HG02943 (cell line): ENCODE data around the gene TMPRSS3.

Experiments
- ATAC-seq: cut with Tn5 transposase; IDR thresholded peaks from one replicate; pipeline ENCODE4 v1.9.1; 2021; ENCODE audit warnings: mild to moderate bottlenecking, low read depth, moderate library complexity; ENCODE audit not compliant: unreplicated experiment

The TMPRSS3 gene

DNA sequence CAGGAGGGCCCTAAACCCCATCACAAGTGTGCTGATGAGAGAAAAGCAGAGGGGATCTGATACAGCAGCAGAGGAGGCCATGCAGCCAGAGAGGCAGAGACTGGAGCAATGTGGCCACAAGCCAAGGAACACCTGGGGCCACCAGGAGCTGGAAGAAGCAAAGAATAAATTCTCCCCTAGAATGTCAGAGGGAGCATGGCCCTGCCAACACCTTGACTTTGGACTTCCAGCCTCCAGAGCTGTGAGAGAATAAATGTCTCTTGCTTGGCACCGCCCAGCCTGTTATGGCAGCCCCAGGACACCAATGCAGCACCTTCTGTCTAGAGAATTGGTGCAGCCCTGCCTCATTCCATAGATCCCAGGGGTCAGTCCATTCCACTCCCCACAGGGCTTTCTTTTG, 33.2 kb upstream of the TMPRSS3 start:
- ATAC-seq, result no peak

DNA sequence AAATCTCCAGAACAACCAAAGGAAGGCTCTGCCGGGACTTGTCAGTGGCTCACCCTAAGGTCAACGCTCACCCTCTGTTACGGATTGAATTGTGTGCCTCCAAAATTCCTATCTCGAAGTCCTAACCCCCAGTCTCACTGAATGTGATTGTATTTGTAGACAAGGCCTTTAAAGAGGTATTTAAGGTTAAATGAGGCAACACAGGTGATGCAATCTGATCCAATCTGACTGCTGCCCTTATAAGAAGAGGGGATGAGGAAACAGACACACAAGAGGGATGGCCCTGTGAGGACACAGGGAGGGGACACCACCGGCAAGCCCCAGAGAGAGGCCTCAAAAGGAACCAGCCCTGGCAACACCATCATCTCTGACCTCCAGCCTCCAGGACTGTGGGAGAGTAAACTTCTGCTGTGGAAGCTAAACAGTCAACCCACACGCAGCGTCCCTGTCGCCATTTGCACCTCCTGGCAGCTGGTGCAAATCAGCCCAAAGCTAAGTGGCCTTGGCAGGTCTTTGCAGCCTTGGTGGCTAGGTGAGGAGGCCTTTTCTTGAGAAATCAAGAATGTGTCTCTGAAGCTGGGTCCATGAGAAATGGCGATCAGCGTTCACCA, 32.1 kb upstream of the TMPRSS3 start:
- no peak for ATAC-seq

DNA sequence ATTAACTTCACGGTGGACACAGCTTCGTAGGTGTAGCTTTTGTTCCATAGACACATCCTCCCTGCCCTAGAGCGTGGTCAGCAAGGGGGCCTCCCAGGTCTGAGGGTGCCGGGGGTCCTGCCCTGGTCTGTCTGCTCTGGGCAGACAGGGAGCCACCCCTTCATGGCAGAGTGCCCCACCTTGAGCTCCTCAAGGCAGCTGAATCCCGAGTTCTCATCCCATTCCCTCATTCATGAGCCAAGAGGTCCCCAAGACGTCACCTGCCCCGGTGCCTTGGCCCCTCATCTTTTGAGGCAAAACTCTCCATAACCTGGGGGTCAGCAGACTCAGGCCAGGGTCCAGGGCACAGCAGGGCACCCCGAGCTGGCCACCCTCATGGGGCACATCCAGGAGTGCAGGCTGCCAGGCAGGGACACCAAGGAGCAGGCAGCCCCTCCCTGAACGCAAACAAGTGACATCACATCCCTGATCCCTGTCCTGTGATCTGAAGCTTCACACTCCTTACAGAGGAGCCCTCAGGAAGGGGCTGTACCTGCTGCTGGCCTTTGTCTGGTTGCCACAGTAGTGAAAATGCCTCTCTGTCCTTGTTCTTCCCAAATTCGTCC, 31.1 kb upstream of the TMPRSS3 start:
- ATAC-seq, result no peak

DNA sequence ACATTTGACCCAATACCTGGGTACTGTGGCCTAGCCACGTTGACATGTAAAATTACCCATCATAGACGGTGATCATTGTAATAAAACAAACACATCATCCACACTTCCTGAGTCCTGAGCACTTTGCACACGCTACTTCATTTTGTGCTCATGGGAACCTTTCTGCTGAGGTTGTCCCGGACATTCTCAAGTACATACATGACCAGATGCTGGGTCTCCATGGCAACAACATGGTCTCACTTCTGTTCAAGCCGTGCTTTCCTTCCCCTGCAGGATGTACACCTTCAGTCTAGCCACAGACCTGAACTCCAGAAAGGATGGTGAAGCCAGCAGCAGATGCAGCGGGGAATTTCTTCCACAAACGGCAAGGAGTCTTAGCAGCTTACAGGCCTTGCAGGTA, 30.6 kb upstream of the TMPRSS3 start:
- no peak for ATAC-seq

DNA sequence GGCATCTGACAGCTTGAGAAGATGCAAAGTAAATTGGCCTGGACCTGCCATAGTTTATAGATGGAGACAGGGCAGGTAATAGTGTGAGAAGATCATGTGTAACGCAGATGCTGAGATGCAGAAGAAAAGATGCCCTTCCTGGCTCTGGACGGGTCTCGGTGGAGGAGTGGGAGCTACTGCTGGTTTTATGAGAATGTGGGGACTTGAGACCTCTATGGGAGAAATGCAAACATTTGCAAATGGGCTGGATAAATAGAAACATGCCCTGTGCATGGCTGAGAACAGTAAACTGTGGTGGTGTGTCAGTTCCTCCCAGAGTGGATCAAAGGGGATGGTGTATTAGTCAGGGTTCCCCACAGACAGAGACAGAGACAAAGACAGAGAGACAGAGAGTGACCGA, 29.7 kb upstream of the TMPRSS3 start:
- peak; percentile 32 for ATAC-seq

DNA sequence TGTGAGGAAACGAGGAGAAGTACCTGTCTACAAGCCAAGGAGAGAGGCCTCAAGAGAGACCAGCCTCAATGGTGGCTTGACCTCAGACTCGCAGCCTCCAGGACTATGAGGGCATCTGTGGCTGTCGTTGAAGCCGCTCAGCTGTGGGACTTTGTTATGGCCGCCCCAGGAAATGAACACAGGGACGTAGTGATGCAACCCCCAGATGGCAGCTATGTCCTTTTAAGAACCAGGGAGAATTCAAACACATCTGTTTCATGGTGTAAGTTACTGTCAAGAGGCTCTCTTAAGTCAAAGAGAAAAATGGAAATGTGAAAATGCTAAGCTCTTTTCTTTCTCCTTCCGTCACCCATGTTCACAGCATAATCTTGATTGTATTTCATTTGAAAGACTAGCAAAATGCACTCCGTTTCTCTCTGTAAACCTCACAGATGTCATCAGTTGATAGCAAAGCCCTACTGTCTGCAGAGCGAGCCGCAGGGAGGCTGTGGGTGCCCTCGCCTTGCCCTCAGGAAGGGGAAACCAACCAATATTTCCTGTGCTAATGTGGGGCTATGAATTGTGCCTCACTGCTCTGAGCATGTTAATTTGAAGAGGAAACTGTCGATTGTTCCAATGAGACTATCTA, 29.2 kb upstream of the TMPRSS3 start:
- peak; percentile 67 for ATAC-seq

DNA sequence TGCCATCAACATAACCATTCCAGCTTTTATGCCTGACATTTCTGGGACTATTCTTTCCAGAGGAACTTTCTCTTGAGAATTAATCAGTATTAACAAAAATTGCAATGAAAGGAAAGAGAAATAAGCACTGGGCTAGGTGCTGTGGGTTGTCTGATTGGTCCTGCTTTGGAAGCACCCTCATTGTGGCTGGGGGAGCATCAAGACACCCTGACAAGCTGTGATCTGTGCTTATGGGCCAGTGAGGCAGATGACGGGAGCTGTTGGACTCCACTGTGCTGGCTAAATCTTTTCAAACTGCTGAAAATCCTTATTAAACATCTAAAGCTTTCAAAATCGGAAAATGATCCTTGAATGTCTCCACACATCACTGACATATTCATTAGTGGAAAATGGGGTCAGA, 27.8 kb upstream of the TMPRSS3 start:
- no peak for ATAC-seq

DNA sequence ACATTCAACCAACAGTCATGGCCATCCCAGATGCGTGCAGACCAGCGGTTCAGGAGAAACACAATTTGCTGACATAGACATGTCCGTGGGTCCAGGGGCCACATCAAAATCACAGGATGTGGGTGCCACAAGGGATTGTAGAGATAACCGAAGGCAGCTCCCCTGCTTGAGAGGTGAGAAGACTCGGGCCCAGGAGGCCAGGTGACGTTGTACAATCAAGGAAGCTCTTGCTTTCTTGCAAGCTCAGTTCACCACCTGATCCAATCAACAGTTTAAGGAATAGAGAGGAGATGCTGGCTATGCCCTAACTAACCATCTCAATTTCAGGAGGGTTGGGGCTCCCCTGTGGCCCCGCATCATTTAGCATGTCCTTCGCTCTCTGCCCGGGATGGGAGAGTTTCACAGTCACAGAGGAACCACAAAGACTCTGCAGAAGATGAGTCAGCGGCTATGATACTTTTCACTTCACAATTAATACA, 27.4 kb upstream of the TMPRSS3 start:
- ATAC-seq, result no peak

DNA sequence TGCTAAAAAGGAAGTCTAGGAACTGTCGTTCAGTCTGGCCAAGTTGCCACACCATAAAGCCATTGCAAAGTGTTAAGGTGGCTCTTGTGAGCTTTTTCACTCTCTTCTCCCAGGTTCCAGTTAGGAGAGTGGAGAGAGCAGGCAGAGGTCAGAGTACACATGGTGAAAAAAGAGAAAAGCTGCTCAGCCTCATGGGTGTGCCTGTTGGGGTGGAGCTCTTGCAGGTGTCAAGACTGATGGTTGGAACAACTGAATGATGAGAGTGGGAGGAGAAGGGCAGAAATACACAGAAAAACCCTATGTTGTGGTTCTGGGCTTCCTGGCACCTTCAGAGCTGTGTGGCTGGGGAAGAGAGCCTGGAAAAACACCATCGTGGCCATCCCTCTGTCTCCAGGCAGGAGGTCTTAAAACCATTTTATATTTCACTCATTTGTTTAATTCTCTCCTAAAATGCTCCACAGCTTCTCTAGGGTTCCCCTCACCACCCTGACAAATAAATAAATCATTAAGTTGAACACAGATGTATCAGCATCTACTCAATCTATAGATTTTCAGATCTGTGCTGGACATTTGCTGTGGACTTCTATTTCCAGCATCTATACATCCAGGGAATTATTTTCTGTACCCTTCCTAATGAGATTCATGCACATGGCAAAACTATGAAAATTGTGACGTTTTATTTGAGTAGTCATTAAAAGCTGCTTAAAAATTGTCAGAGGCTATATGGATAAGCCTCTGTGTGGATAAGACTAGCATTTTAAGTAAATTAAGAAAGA, 25.4 kb upstream of the TMPRSS3 start:
- no peak for ATAC-seq

DNA sequence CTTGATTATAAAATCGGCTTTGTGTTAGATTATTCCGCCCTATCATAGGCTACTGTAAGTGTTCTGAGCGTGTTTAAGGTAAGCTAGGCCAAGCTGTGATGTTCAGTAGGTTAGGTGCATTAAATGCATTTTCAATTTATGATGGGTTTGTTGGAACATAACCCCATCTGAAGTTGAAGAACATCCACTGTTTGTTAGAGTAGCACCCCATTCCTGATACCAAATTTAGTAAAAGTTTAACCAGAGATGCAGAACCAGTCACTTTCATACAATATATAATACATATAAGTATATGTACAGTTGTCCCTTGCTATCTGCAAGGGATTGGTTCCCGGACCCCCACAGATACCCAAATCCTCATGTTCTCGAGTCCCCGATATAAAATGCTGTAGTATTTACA, 24.0 kb upstream of the TMPRSS3 start:
- ATAC-seq, result no peak

DNA sequence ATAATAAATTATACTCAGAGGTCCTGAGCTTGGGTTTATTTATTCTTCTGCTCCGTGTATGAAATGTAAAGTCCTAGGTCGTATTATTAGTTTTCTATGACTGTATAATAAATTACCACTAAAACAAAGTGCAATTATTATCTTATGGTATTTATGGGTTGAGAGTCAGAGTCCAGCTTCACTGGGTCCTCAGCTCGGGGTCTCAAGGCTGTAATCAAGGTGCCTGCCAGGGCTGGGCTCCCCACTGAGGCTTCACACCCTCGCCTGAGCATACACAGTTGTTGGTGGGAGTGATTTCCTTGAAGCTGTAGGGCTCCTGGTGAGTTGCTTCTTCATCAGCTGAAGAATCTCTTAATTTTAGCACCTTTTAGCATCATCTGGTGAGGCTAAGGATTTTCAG, 23.0 kb upstream of the TMPRSS3 start:
- no peak for ATAC-seq

DNA sequence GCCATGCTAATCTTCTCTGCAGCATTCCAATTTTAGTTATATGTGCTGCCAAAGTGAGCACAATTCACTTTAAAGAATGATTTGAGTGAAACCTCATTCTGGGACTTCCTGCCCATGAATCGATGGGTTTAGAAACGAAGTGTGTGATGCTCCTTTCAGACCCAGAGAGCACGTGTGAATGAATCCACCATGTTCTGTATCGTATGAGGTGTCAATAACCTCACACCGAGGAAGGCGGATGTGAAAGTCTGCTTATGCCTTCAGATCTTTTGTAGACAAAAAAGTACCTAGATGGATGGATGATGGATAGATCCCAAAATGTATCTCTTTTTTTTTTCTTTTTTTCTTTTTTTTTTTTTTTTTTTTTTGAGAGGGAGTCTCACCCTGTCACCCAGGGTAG, 21.7 kb upstream of the TMPRSS3 start:
- ATAC-seq, result no peak

DNA sequence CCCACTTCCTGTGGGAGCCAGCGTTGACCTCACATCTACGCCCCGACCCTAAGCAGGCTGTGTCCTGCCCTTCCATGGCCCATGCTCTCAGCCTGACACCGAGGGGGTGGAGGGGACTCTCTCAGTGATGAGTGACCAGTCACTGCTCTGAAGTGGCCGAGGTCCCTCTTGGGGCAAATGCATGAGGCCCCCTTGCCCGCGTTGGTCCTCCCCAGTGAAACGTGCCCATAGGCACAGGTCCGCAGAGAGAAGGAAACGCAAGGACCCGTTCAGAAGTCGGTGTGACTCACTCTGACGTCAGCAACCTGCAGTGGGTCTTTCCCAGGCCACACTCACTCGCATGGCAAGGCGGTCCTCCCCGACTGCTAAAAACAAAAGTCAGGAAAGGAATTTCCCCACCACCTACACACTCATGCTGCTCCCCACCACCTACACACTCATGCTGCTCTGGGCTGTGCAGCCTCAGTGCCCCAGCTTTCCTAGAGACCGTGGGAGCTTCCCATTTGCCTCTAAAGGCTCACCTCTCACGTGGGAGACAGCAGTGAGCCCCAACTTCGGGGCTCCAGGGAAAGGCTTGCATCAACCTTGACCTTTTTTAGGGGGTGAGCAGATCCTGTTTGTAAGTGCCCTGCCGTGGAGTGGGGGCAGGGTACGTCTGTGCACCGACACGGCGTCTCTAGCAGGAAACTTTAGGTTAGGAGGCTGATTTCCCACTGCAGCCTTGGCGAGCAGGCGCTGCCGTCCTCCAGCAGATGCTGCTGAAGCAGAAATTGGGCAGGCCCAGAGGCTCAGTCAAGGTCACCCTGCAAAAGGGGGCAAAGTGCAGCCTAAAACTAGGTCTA, 19.3 kb upstream of the TMPRSS3 start:
- ATAC-seq, result peak; percentile 60

DNA sequence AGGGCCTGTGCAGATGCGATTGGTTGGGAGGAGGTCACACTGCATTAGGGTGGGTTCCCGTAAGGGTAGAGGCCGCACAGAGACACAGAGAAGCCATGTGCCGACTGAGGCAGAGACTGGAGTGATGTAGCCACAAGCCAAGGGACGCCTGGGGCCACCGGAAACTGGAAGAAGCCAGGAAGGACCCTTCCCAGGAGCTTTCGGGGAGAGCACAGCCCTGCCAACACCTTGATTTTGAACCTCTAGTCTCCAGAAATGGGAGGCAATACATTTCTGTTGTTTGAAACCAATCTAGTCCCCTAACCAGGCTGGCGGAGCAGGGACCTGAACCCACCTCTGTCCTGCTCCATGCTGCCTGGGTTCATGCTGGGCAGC, 18.7 kb upstream of the TMPRSS3 start:
- no peak for ATAC-seq

DNA sequence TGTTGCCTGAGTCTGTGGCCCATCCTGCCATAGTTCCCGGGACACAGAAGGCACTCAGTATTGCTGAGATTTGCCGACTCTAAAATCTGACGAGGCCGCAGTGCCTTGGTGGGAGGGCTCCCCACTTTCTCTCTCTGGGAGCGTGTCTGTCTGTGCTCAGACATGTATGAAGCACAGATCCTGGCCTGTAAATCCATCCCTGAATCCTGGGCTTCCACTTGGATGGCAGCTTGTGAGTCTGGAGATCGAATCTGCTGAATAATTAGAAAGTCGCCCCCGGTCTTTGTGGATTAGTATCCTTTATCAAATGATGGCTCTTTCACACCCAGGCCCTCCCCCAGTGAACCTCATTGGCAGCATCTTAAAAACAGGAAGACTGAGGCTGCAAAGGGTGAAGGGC, 18.2 kb upstream of the TMPRSS3 start:
- no peak for ATAC-seq

DNA sequence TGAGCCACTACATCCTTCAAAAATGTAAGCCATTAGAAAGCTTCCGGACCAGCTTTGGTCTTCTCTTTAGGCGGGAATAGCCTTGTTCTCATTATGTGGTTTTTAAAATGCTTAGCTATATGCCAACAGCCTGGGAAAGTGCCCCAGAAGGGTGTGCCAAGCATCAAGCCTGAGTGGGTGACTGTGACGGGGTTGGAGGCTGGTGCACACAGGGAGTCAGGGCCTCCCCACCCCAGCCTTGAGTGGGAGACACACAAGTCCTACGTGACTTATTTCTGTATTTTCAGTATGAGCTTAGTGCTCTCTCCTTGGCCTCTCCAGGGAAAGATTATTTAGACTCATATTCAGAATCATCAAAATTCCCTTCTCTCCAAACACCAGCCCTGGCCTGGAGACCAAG, 17.6 kb upstream of the TMPRSS3 start:
- no peak for ATAC-seq

DNA sequence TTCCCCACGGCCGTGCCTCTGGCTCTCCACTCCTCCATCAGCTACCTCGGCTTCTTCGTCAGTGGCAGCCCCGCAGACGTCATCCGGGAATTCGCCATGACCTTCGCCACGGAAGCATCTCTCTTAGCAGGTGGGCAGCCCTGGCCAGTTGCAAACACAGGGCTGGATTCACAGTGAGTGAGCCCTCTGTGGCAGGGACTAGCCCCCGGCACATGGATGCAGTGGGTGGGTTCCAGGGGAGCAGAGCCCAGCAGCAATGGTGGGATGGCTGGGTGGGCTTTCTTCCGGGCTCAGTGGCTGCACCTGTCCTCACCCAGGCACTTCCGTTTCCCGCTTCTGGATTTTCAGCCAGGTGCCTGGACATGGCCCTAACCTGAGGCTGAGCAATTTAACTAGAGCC, 17.2 kb upstream of the TMPRSS3 start:
- ATAC-seq, result no peak

DNA sequence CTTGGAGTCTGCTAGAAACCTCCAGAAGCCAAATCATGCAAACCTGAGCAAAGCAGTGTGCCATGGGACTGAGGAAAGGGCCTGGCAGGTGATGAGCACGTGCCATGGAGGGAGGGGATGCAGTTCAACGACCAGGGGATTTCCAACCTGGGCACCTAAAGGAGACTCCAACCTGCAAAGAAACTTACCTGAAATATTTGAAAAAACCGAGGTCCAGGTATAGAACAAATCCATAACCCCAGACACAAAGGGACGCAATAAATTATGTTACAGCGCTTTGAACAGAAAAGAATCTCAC, 16.7 kb upstream of the TMPRSS3 start:
- ATAC-seq, result no peak

DNA sequence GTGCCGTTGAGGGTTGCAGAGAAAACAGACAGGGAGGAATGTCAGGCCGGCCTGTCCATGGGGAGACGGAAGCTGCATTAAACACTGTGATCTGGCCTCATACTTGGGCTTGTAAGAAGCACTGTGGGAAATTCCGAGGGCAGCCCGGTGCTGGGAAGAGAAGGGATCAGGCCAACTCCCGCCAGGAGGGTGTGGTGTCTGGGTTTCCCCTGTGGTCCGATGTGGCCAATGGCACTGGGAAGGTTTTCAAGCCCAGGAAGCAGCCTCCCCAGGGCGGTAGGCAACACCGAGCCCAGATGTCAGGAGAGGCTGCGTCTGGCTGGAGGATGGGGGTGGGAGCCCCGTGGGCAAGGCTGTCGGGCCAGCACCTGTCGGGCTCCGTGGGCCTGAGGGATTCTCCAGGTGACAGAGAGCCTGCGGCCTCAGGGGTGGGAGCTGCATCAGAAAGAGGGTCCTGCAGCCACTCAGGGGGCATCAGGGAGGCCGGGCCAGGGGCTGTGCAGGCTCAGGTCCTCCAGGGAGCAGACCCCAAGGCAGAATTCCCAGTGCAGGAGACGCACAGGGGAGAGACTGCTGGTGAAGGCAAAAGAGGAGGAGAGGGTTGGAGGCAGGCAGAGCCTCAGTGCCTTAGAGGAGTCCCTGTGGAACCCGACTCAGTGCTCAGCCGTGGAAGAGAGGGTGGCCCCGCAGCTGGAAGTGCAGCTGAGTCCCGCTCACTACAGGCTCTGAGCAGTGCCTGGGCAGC, 16.2 kb upstream of the TMPRSS3 start:
- no peak for ATAC-seq

DNA sequence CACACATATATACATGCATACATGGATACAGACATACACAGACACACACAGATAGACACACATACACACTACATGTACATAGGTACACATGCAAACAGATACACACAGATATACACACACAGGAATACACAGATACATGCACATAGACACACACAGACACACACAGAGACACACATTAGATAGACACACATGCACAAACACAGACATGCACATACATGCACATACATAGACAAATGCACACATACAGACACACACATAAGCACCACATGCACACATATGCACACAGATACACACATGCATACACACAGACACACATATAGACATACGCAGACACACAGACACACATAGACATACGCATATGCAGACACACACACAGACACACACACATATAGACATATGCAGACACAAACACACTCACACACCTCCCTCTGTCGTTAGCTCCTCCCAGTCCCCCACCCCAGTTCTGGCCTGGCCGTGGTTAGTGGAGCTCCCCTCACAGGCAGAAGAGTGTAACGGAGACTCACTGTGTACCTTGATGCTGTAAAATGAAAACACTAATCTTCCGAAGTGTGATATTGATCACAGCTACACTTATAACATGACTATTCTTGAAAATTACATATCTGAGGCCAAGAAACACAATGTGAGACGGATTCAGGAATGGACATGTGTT, 15.5 kb upstream of the TMPRSS3 start:
- ATAC-seq, result no peak
